Muscle of leg (tissue), 11 donors: ENCODE results near the gene FBXW8. TPM values are rescaled to one million over a fixed set of nuclear protein-coding genes. Genes with fewer than 3 reads are reported as not detected.

ENCODE experiments used
- DNase-seq: peaks from one replicate; pipeline ENCODE4 v3.0.0; 2013
- H3K27ac ChIP-seq: one replicate; pipeline ENCODE4 v1.5.1; 2013; ENCODE audit warnings: mild to moderate bottlenecking, low read length, control low read depth
- H3K27me3 ChIP-seq: one replicate; pipeline ENCODE4 v1.6.1; 2013; ENCODE audit warnings: low read length; ENCODE audit not compliant: control insufficient read depth, insufficient read depth
- H3K36me3 ChIP-seq: one replicate; pipeline ENCODE4 v1.6.1; 2013; ENCODE audit warnings: low read length; ENCODE audit not compliant: control insufficient read depth, insufficient read depth
- H3K4me1 ChIP-seq: one replicate; pipeline ENCODE4 v1.6.1; 2013; ENCODE audit warnings: low read length; ENCODE audit not compliant: control insufficient read depth, insufficient read depth
- H3K4me3 ChIP-seq: one replicate; pipeline ENCODE4 v1.5.1; 2013; ENCODE audit warnings: low read length, control low read depth
- H3K9me3 ChIP-seq: replicated peaks from 2 replicates; pipeline ENCODE4 v1.6.1; 2013; ENCODE audit warnings: low read depth, low read length; ENCODE audit not compliant: control insufficient read depth
- WGBS: methylation state at CpG from one replicate; pipeline ENCODE4 v1.1.5; 2013; ENCODE audit warnings: missing lambda C conversion rate; ENCODE audit not compliant: insufficient coverage; 5-methylcytosine and 5-hydroxymethylcytosine counted together
- polyA plus RNA-seq, 8 donors: library from polyadenylated mRNA; unstranded; fragments of 120-200 nt; gene quantifications; one replicate each; pipeline versions ENCODE4 v1.2.1 to v1.2.3, GENCODE V29; 2013; ENCODE audit warnings: inconsistent platforms in 1 of 8, low replicate concordance in 1 of 8; ENCODE audit not compliant: insufficient read length in 8 of 8, insufficient read depth in 1 of 8
- total RNA-seq: library from RNA; stranded (reverse); fragments of 120-200 nt; gene quantifications from one replicate; pipeline ENCODE4 v1.2.4, GENCODE V29; 2013

FBXW8 gene
- total and polyA plus RNA-seq, 9 donors = 11.1 to 20.3 (median 14.8) TPM

DNA sequence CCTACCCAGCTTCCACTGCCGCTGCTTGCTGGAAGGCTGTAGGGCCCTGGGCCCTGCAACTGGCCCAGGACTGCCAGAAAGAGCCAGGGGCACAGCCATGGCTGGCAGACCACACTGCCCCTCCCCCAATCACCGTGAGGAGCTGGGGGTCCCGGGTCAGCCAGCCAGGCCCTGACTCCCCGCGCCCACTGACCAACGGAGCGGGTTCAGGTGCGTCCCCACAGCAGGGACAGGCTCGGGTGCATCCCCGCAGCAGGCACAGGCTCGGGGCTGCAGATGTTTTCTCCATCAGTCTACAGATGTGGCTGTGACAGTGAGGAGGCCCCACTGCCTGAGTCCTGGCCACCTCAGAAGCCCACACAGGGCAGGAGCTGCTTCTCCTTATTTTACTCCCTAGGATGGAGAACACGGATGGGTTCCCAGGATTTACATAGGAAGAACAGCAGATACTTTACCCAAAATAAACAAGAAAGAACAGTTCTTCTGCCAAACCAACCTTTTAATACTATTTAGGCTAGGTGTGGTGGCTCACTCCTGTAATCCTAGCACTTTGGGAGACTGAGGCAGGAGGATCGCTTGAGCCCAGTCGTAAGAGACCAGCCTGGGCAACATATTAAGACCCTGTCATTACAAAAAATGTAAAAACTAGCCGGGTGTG lies 127.4 kb downstream of the FBXW8 start:
- Histone ChIP-seq H3K27ac (no peak overlapping the region), H3K36me3 (no peaks in the 10 kb centered on the region), H3K27me3 (peaks cover 27% of the 10 kb centered on the region), H3K4me1 (peaks cover 17% of the 10 kb centered on the region), H3K4me3 (no peak overlapping the region), H3K9me3 (no peaks in the 10 kb centered on the region)
- DNase-seq = no peak
- WGBS = 74% methylated on average over 9 of the region's 15 CpGs

GRCh38 chr12:117038919-117039318 lies 128.2 kb downstream of the FBXW8 start:
- Histone ChIP-seq H3K9me3 (no peaks in the 10 kb centered on the region), H3K36me3 (no peaks in the 10 kb centered on the region), H3K4me3 (no peak overlapping the region), H3K27ac (no peak overlapping the region), H3K27me3 (peaks cover 22% of the 10 kb centered on the region), H3K4me1 (peaks cover 10% of the 10 kb centered on the region)
- DNase-seq = no peak
- 87% methylated on average over 17 of the region's 24 CpGs for WGBS

DNA sequence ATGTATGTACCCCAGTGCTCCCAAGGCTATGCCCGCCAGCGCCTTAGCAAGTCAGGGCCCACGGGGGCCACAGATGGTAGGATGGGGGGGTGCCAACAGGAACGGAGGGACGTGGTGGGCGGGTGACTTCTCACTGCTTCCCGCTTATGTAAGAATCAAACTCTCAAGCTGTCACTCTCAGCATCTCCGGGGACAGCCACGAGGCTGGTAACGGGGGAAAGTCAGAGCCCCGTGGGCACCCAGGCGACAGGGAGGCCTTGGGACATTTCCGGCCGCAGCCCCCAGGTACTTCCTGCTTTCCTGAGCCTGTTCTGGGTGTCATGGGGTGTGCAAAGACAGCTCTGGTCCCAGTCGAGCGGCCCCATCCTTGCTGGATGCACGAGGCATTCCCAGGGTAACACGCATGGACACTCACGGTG lies 129.2 kb downstream of the FBXW8 start:
- H3K36me3 ChIP-seq = no peaks in the 10 kb centered on the region
- DNase-seq = no peak
- H3K27me3 ChIP-seq = peaks cover 14% of the 10 kb centered on the region
- no peaks in the 10 kb centered on the region for H3K9me3 ChIP-seq
- WGBS = 78% methylated on average over 17 of the region's 19 CpGs
- peaks cover 1% of the 10 kb centered on the region for H3K4me1 ChIP-seq
- no peak overlapping the region for H3K27ac ChIP-seq
- H3K4me3 ChIP-seq = no peak overlapping the region

DNA sequence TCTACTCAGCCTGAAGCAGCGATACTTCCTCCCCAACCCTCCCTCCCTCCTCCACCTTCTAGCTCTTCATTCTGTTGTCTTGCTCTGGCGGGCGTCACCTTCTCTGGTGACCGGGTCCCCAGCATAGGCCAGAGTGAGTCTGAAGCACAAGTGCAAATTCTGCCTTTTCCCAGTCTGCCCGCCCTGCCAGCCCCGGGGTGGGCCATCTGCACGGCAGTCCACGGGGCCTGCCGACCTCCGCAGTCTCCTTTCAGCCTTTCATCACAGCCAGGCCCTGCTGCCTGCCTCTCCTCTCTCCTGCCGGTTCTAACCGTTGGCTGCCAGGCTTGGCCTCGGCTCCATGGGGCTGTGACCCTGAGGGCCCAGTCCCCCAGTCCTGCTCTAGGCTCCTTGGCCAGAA lies 129.7 kb downstream of the FBXW8 start:
- no peaks in the 10 kb centered on the region for H3K9me3 ChIP-seq
- peaks cover 6% of the 10 kb centered on the region for H3K4me1 ChIP-seq
- no peaks in the 10 kb centered on the region for H3K36me3 ChIP-seq
- H3K27me3 ChIP-seq = peaks cover 9% of the 10 kb centered on the region
- 74% methylated on average over 13 of the region's 13 CpGs for WGBS
- no peak for DNase-seq
- no peak overlapping the region for H3K4me3 ChIP-seq
- no peak overlapping the region for H3K27ac ChIP-seq

DNA sequence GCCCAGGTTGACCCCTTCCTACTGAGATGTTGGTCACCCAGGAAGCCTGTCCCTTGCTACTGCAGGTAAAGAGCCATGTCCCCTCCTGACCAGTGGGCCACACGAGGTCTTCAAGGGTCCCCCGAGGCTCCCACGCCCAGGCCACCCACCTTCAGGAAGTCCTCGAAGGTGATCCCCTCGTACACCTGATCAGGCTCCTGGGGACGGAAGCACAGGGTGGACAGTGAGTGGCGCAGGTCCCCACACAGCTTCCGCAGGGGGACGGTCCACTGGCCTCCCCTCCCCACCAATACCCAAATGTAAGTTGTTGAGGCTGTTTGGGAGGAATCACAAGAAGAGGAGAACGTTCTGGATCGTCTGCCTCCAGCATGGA lies 131.0 kb downstream of the FBXW8 start:
- Histone ChIP-seq H3K9me3 (no peaks in the 10 kb centered on the region), H3K36me3 (no peaks in the 10 kb centered on the region), H3K4me1 (peaks cover 11% of the 10 kb centered on the region), H3K27ac (no peak overlapping the region), H3K27me3 (peaks cover 3% of the 10 kb centered on the region), H3K4me3 (no peak overlapping the region)
- DNase-seq = no peak
- WGBS = 84% methylated on average over 5 of the region's 11 CpGs

DNA sequence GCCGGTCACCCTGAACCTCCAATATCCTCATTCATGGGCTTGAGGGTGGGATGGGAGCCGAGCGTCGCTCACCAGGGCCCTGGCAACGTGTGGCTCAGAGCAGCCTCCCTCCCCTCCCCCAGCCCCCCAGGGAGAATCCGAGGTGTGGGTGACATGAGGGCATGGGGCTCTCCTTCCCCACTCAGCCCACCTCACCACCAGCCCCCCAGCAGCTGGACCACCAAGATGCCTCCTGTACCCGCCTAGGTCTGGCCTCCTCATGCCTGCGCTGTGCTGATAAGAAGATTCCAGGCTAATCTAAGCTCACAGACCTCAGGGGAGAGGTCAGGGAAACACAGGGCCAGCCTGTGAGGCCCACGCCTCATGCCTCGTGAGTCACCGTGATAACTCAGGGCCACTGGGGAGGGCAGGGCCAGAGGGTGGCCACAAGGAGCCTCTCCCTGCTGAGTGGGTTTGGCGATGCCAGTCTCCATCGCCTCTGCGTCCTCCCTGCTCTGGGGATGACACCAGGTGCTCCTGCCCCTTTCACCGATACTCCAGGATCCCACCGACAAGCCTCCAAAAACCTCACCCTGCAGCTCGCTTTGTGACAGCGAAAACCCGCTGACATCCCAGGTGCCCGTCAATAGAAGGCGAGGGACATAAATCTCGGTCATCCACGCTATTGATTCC lies 131.6 kb downstream of the FBXW8 start:
- 83% methylated on average over 11 of the region's 23 CpGs for WGBS
- H3K36me3 ChIP-seq = no peaks in the 10 kb centered on the region
- no peaks in the 10 kb centered on the region for H3K9me3 ChIP-seq
- H3K27ac ChIP-seq = no peak overlapping the region
- H3K4me3 ChIP-seq = no peak overlapping the region
- H3K27me3 ChIP-seq = peaks cover 3% of the 10 kb centered on the region
- peaks cover 11% of the 10 kb centered on the region for H3K4me1 ChIP-seq
- no peak for DNase-seq

DNA sequence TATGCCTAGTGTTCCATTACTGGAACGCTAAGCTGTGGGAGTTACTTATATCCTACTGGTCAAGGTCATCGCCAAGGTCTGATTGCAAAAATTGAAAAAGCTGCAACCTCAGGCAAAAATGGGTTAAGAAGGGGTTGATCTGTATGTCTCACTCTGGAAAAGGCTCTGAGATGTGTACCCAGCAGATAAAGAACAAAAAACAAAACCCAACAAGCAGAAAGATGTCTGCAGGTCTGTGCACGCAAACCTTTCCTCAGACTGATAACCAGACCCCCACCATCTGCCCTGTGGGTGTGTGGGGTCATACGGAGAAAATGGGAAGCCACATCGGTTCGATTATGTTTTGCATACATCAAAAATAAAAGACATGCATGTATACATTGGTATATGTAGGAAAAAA lies 132.1 kb downstream of the FBXW8 start:
- Histone ChIP-seq H3K4me3 (no peak overlapping the region), H3K4me1 (peaks cover 11% of the 10 kb centered on the region), H3K9me3 (no peaks in the 10 kb centered on the region), H3K36me3 (no peaks in the 10 kb centered on the region), H3K27me3 (peaks cover 3% of the 10 kb centered on the region), H3K27ac (no peak overlapping the region)
- WGBS = 100% methylated on average over 1 of the region's 6 CpGs
- DNase-seq = no peak

GRCh38 chr12:117044311-117044710 lies 133.6 kb downstream of the FBXW8 start:
- no peak for DNase-seq
- Histone ChIP-seq H3K9me3 (no peaks in the 10 kb centered on the region), H3K27me3 (peaks cover 3% of the 10 kb centered on the region), H3K36me3 (no peaks in the 10 kb centered on the region), H3K4me3 (no peak overlapping the region), H3K4me1 (peaks cover 22% of the 10 kb centered on the region), H3K27ac (no peak overlapping the region)
- 91% methylated on average over 6 of the region's 11 CpGs for WGBS

GRCh38 chr12:117044790-117045159 lies 134.0 kb downstream of the FBXW8 start:
- 23% methylated on average over 12 of the region's 13 CpGs for WGBS

GRCh38 chr12:117045160-117046010 lies 134.6 kb downstream of the FBXW8 start:
- Histone ChIP-seq H3K36me3 (no peaks in the 10 kb centered on the region), H3K4me3 (no peak overlapping the region), H3K27me3 (peaks cover 4% of the 10 kb centered on the region), H3K9me3 (no peaks in the 10 kb centered on the region), H3K4me1 (peaks cover 22% of the 10 kb centered on the region), H3K27ac (no peak overlapping the region)
- 21% methylated on average over 8 of the region's 23 CpGs for WGBS
- peak; percentile 64 for DNase-seq

More at GRCh38 chr12:117044790-117045159, 134.0 kb downstream of the FBXW8 start:
- H3K4me1 ChIP-seq = peaks cover 22% of the 10 kb centered on the region
- DNase-seq = peak; percentile 35
- H3K36me3 ChIP-seq = no peaks in the 10 kb centered on the region
- H3K27ac ChIP-seq = no peak overlapping the region
- no peaks in the 10 kb centered on the region for H3K9me3 ChIP-seq
- H3K27me3 ChIP-seq = peaks cover 3% of the 10 kb centered on the region
- H3K4me3 ChIP-seq = no peak overlapping the region
